Ectodermal cell (in vitro differentiated cells): ENCODE results near the gene ZDHHC11B. TPM values are rescaled to one million over a fixed set of nuclear protein-coding genes. Genes with fewer than 3 reads are reported as not detected.
A peak's percentile ranks its signal among the peaks of the same experiment; 100 is the strongest.
"Not testable (repeated sequence)": the region's sequence is repeated elsewhere in the genome, so short reads cannot be mapped to it uniquely, and the experiment has no call there.

Experiments
- H3K27ac ChIP-seq: 2 replicates; pipeline ENCODE4 v1.7.0; 2013; ENCODE audit warnings: mild to moderate bottlenecking, low read depth, low read length; ENCODE audit not compliant: insufficient read depth, poor library complexity, severe bottlenecking
- H3K27me3 ChIP-seq: 2 replicates; pipeline ENCODE4 v1.7.0; 2013; ENCODE audit warnings: mild to moderate bottlenecking, low read length; ENCODE audit not compliant: insufficient read depth, control insufficient read depth, poor library complexity, severe bottlenecking
- H3K36me3 ChIP-seq: one replicate; pipeline ENCODE4 v1.7.0; 2013; ENCODE audit warnings: low read length; ENCODE audit not compliant: control insufficient read depth, insufficient read depth
- H3K4me1 ChIP-seq: one replicate; pipeline ENCODE4 v1.7.0; 2013; ENCODE audit warnings: low read length; ENCODE audit not compliant: control insufficient read depth, insufficient read depth
- H3K4me3 ChIP-seq: 2 replicates; pipeline ENCODE4 v1.7.0; 2013; ENCODE audit warnings: low read depth, low read length, control low read depth; ENCODE audit not compliant: insufficient read depth
- H3K9me3 ChIP-seq: 2 replicates; pipeline ENCODE4 v1.7.0; 2013; ENCODE audit warnings: mild to moderate bottlenecking, low read length, moderate library complexity; ENCODE audit not compliant: control insufficient read depth
- WGBS, 2 experiments: methylation state at CpG; one replicate each; pipeline ENCODE4 v1.1.7; 2013; ENCODE audit warnings: missing lambda C conversion rate in 2 of 2; 5-methylcytosine and 5-hydroxymethylcytosine counted together
- polyA plus RNA-seq, 4 experiments: library from polyadenylated mRNA; stranded (reverse); fragments of 50-300 nt; gene quantifications; one replicate each; pipeline ENCODE4 v1.2.3, GENCODE V29; 2013

The ZDHHC11B gene
- polyA plus RNA-seq (2013, experiment 1 of 4): 0.54 TPM
- polyA plus RNA-seq (2013, experiment 2 of 4): 1.3 TPM
- 0.64 TPM for polyA plus RNA-seq (2013, experiment 3 of 4)
- polyA plus RNA-seq (2013, experiment 4 of 4): 1.1 TPM

GRCh38 chr5:784428-785177 is at the start of gene ZDHHC11B:
Gene ZDHHC11B, minus strand, starts transcription at chr5:784729. Its CDS starts 17,810 bp downstream, at chr5:766919.
- not testable (repeated sequence) for H3K4me1 ChIP-seq, H3K27ac ChIP-seq, H3K9me3 ChIP-seq, H3K36me3 ChIP-seq
- 0 to 1% methylated on average over 100 to 101 of the region's 101 CpGs for WGBS, 2 experiments
- peaks cover 30% of the 10 kb centered on the region for H3K27me3 ChIP-seq
- peak within 1 kb of the TSS; percentile 55 for H3K4me3 ChIP-seq

- 88 to 100% methylated on average over 1 to 2 of the region's 2 CpGs for WGBS, 2 experiments
- H3K4me1 ChIP-seq, H3K27ac ChIP-seq: not testable (repeated sequence)
These were observed 49.5 kb upstream of the ZDHHC11B start for GRCh38 chr5:834013-834412.

GRCh38 chr5:828194-828593 is 43.7 kb upstream of the ZDHHC11B start:
- not testable (repeated sequence) for H3K9me3 ChIP-seq, H3K4me1 ChIP-seq, H3K27ac ChIP-seq, H3K36me3 ChIP-seq, H3K4me3 ChIP-seq, H3K27me3 ChIP-seq
- 92 to 96% methylated on average over 11 to 18 of the region's 19 CpGs for WGBS, 2 experiments

More at GRCh38 chr5:834013-834412, 49.5 kb upstream of the ZDHHC11B start:
- not testable (repeated sequence) for H3K36me3 ChIP-seq, H3K27me3 ChIP-seq, H3K9me3 ChIP-seq, H3K4me3 ChIP-seq

GRCh38 chr5:825544-825943 is 41.0 kb upstream of the ZDHHC11B start:
- not testable (repeated sequence) for H3K9me3 ChIP-seq, H3K27ac ChIP-seq
- WGBS, 2 experiments: 78 to 85% methylated on average over 1 of the region's 1 CpG

GRCh38 chr5:821504-821903 is 37.0 kb upstream of the ZDHHC11B start:
- H3K27ac ChIP-seq: no peak overlapping the region
- H3K27me3 ChIP-seq: no peaks in the 10 kb centered on the region
- peaks cover 3% of the 10 kb centered on the region for H3K36me3 ChIP-seq
- no peak overlapping the region for H3K4me3 ChIP-seq
- H3K9me3 ChIP-seq: no peaks in the 10 kb centered on the region
- WGBS, 2 experiments: 95 to 96% methylated on average over 5 to 8 of the region's 8 CpGs
- no peaks in the 10 kb centered on the region for H3K4me1 ChIP-seq

More at GRCh38 chr5:825544-825943, 41.0 kb upstream of the ZDHHC11B start:
- H3K27me3 ChIP-seq, H3K4me3 ChIP-seq, H3K36me3 ChIP-seq, H3K4me1 ChIP-seq: not testable (repeated sequence)

GRCh38 chr5:820245-820644 is 35.7 kb upstream of the ZDHHC11B start:
- Histone ChIP-seq H3K9me3 (no peaks in the 10 kb centered on the region), H3K4me3 (no peak overlapping the region), H3K36me3 (peaks cover 3% of the 10 kb centered on the region), H3K27me3 (no peaks in the 10 kb centered on the region), H3K4me1 (no peaks in the 10 kb centered on the region), H3K27ac (no peak overlapping the region)
- WGBS, 2 experiments: 93 to 97% methylated on average over 3 of the region's 3 CpGs

GRCh38 chr5:819078-819477 is 34.5 kb upstream of the ZDHHC11B start:
- no peaks in the 10 kb centered on the region for H3K27me3 ChIP-seq
- H3K27ac ChIP-seq: no peak overlapping the region
- H3K9me3 ChIP-seq: no peaks in the 10 kb centered on the region
- 95 to 96% methylated on average over 3 of the region's 3 CpGs for WGBS, 2 experiments
- H3K4me1 ChIP-seq: no peaks in the 10 kb centered on the region
- H3K4me3 ChIP-seq: no peak overlapping the region
- peaks cover 3% of the 10 kb centered on the region for H3K36me3 ChIP-seq

GRCh38 chr5:816176-816575 is 31.6 kb upstream of the ZDHHC11B start:
- WGBS, 2 experiments: 93 to 98% methylated on average over 15 of the region's 15 CpGs
- H3K4me3 ChIP-seq: no peak overlapping the region
- H3K4me1 ChIP-seq: no peaks in the 10 kb centered on the region
- no peaks in the 10 kb centered on the region for H3K36me3 ChIP-seq
- H3K9me3 ChIP-seq: no peaks in the 10 kb centered on the region
- H3K27me3 ChIP-seq: no peaks in the 10 kb centered on the region
- no peak overlapping the region for H3K27ac ChIP-seq

- no peaks in the 10 kb centered on the region for H3K36me3 ChIP-seq
- WGBS, 2 experiments: 97 to 100% methylated on average over 2 to 3 of the region's 3 CpGs
- H3K4me3 ChIP-seq: no peak overlapping the region
- H3K4me1 ChIP-seq: no peaks in the 10 kb centered on the region
- no peak overlapping the region for H3K27ac ChIP-seq
- H3K9me3 ChIP-seq: no peaks in the 10 kb centered on the region
- H3K27me3 ChIP-seq: no peaks in the 10 kb centered on the region
These were observed 30.9 kb upstream of the ZDHHC11B start for GRCh38 chr5:815449-815848.

- not testable (repeated sequence) for H3K4me1 ChIP-seq, H3K27ac ChIP-seq, H3K4me3 ChIP-seq, H3K36me3 ChIP-seq, H3K27me3 ChIP-seq, H3K9me3 ChIP-seq
- WGBS, 2 experiments: 93 to 100% methylated on average over 2 to 3 of the region's 5 CpGs
These were observed 29.0 kb upstream of the ZDHHC11B start for GRCh38 chr5:813575-813974.
